HepG2 (cell line): ENCODE measurements around the gene MAPK14. TPM values are rescaled to one million over a fixed set of nuclear protein-coding genes. Genes with fewer than 3 reads are reported as not detected.

Source experiments
- CENPT ChIP-seq: sonication (generic); formaldehyde crosslinking; IDR thresholded peaks from 2 replicates; pipeline ENCODE4 v1.8.0; 2022; ENCODE audit warnings: low read depth, mild to moderate bottlenecking, moderate library complexity, missing genetic modification reagents
- CREB1 ChIP-seq, 2 experiments: fragments of 450-650 bp in 1 of 2; IDR thresholded peaks; 2 replicates each; pipeline ENCODE4 v1.6.1; 2016 to 2017; ENCODE audit warnings: control low read depth in 1 of 2, mild to moderate bottlenecking in 1 of 2, missing compliant biosample characterization in 1 of 2, missing genetic modification characterization in 1 of 2
- GFI1 ChIP-seq: sonication (generic); formaldehyde crosslinking; IDR thresholded peaks from 2 replicates; pipeline ENCODE4 v1.5.0; 2020; ENCODE audit warnings: missing genetic modification reagents, mild to moderate bottlenecking, borderline replicate concordance
- HINFP ChIP-seq: sonication (generic); formaldehyde crosslinking; IDR thresholded peaks from 2 replicates; pipeline ENCODE4 v1.4.0; 2020; ENCODE audit warnings: low read depth, mild to moderate bottlenecking, missing genetic modification reagents
- HNRNPUL1 ChIP-seq: fragments of 200-400 bp; formaldehyde crosslinking; IDR thresholded peaks from 2 replicates; pipeline ENCODE4 v1.6.1; 2017; ENCODE audit warnings: low read depth, mild to moderate bottlenecking, low read length, moderate library complexity
- MEF2D ChIP-seq: sonication (generic); formaldehyde crosslinking; IDR thresholded peaks from 2 replicates; pipeline ENCODE4 v1.5.1; 2020; ENCODE audit warnings: mild to moderate bottlenecking, missing genetic modification reagents
- NONO ChIP-seq, 2 experiments: fragments of 450-650 bp in 1 of 2; sonication (generic) in 1 of 2; formaldehyde crosslinking in 1 of 2; IDR thresholded peaks in 1 of 2; conservative IDR thresholded peaks in 1 of 2; 2 replicates each; pipeline versions ENCODE4 v1.6.1 to v1.8.0; 2017 to 2022; ENCODE audit warnings: mild to moderate bottlenecking in 1 of 2, missing genetic modification reagents in 1 of 2, moderate library complexity in 1 of 2
- REST ChIP-seq, 2 experiments: IDR thresholded peaks; 2 replicates each; pipeline ENCODE4 v1.6.1; 2011 to 2012; ENCODE audit warnings: low read length in 2 of 2, borderline replicate concordance in 1 of 2, low read depth in 1 of 2, mild to moderate bottlenecking in 1 of 2, moderate library complexity in 1 of 2
- RNF2 ChIP-seq: fragments of 450-650 bp; conservative IDR thresholded peaks from 2 replicates; pipeline ENCODE4 v1.6.1; 2016; ENCODE audit warnings: low read depth
- TGIF2 ChIP-seq: IDR thresholded peaks from 2 replicates; pipeline ENCODE4 v1.6.1; 2016; ENCODE audit warnings: control low read depth, missing compliant biosample characterization
- TOPORS ChIP-seq: sonication (generic); formaldehyde crosslinking; IDR thresholded peaks from 2 replicates; pipeline ENCODE4 v1.8.0; 2023; ENCODE audit warnings: mild to moderate bottlenecking, missing genetic modification reagents
- YY1 ChIP-seq: IDR thresholded peaks from 2 replicates; pipeline ENCODE4 v1.6.1; 2011; ENCODE audit warnings: low read length, low read depth, moderate library complexity, mild to moderate bottlenecking; ENCODE audit not compliant: insufficient read depth, insufficient replicate concordance
- ZNF335 ChIP-seq: sonication (generic); formaldehyde crosslinking; IDR thresholded peaks from 2 replicates; pipeline ENCODE4 v1.4.0; 2020; ENCODE audit warnings: missing genetic modification reagents
- ZNF33B ChIP-seq: sonication (generic); formaldehyde crosslinking; IDR thresholded peaks from 2 replicates; pipeline ENCODE4 v1.5.1; 2020; ENCODE audit warnings: mild to moderate bottlenecking, missing genetic modification reagents
- ZNF549 ChIP-seq: sonication (generic); formaldehyde crosslinking; IDR thresholded peaks from 2 replicates; pipeline ENCODE4 v1.5.0; 2020; ENCODE audit warnings: missing genetic modification reagents
- ZNF644 ChIP-seq: IDR thresholded peaks from 2 replicates; pipeline ENCODE4 v1.6.1; 2016; ENCODE audit warnings: low read depth
- polyA plus RNA-seq, 8 experiments: library from polyadenylated mRNA; depleted of rRNA in 3 of 8; stranded (reverse) in 7 of 8; unstranded in 1 of 8; fragments of >200 nt; fragmentation: Illumina TruSeq in 4 of 8; extraction: Trizol in 4 of 8; gene quantifications; 2 replicates each; pipeline versions ENCODE4 v1.2.1 to v1.2.3, GENCODE V29; 2011 to 2016; ENCODE audit warnings: low read depth in 4 of 8, missing spikeins in 1 of 8, mixed read lengths in 1 of 8; ENCODE audit not compliant: insufficient read depth in 1 of 8
- total RNA-seq, 5 experiments: library from RNA; depleted of rRNA; stranded (reverse); fragments of >200 nt; fragmentation: Illumina TruSeq; extraction: Trizol; gene quantifications; 2 replicates each; pipeline ENCODE4 v1.2.3, GENCODE V29; 2016; ENCODE audit warnings: low read depth in 1 of 5
- TF ChIP-seq, protein P1 (sequence below): sonication (generic); formaldehyde crosslinking; IDR thresholded peaks from 2 replicates; pipeline ENCODE4 v1.4.0; 2020; ENCODE audit warnings: missing genetic modification reagents, borderline replicate concordance
- TF ChIP-seq, protein P2 (sequence below): sonication (generic); formaldehyde crosslinking; IDR thresholded peaks from 2 replicates; pipeline ENCODE4 v1.5.0; 2020; ENCODE audit warnings: mild to moderate bottlenecking, missing genetic modification reagents

The MAPK14 gene
- total and polyA plus RNA-seq, 2 of the 13 experiments (the other 11 are each of a cell fraction or from before 2014, with no cell fraction given) = 66.3 to 67.3 TPM

DNA sequence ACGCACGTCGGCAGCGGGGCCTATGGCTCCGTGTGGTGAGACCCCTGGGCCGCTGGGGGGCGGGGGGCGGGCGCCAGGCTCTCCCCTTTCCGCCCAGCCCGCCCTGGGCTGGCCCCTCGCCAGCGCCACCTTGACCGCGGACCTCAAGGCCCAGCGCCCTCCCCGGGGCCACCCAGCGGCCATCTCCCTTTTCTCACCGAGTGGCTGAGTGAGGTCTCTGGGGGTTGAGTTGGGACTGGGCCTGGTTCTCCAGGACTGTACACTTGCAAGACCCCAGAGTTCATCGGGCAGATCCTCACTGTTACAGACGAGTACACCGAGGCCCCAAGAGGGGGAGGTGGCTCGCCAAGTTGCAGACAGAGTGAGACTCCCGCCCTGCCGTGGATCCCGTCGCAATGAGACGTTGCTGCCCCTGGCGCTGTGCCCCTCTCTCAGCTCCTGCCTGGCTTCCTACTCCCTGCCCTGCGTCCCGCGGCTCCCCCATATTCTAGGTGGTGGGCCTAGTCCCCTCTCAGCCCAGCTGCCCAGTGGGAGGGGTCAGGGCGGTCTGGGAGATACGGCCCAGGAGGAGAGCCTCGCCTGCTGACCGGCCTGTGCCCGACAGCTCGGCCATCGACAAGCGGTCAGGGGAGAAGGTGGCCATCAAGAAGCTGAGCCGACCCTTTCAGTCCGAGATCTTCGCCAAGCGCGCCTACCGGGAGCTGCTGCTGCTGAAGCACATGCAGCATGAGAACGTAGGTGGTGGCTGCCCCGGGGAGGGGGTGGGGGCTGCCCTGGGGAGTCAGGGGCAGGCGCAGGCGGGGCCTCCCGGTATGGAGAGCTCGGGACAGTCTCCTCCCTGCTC is 103.3 kb downstream of the MAPK14 start (continued):
- TF ChIP-seq REST (IDR thresholded peaks at IDR 0.05; ENCODE audit: borderline replicate concordance in 1 of 2, low read depth in 1 of 2, low read length in 2 of 2) = 0 out of 4 replicates have a peak, but pooled peaks of 1 of the 2 experiments have one; percentile 18
- TF ChIP-seq YY1 = peak; percentile 85
- no peak; the same call in 1 of the 2 replicates for TF ChIP-seq RNF2
- TF ChIP-seq ZNF33B = peak; percentile 92; the same call in 1 of the 2 replicates
- TF ChIP-seq CREB1 (IDR thresholded peaks at IDR 0.05) = no peak
- TF ChIP-seq CREB1 (CRISPR knock-in tag; IDR thresholded peaks at IDR 0.05) = no peak
- no peak for TF ChIP-seq NONO (IDR thresholded peaks at IDR 0.05)
- no peak for TF ChIP-seq NONO (CRISPR knock-in tag; conservative IDR thresholded peaks at IDR 0.05)
- TF ChIP-seq, protein P1, sequence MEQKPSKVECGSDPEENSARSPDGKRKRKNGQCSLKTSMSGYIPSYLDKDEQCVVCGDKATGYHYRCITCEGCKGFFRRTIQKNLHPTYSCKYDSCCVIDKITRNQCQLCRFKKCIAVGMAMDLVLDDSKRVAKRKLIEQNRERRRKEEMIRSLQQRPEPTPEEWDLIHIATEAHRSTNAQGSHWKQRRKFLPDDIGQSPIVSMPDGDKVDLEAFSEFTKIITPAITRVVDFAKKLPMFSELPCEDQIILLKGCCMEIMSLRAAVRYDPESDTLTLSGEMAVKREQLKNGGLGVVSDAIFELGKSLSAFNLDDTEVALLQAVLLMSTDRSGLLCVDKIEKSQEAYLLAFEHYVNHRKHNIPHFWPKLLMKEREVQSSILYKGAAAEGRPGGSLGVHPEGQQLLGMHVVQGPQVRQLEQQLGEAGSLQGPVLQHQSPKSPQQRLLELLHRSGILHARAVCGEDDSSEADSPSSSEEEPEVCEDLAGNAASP (CRISPR knock-in tag) = no peak
- TF ChIP-seq MEF2D (CRISPR knock-in tag) = peak; percentile 88
- TF ChIP-seq TOPORS (CRISPR knock-in tag) = peak; percentile 97
- TF ChIP-seq HNRNPUL1 = no peak
- peak; percentile 35; the same call in 1 of the 2 replicates for TF ChIP-seq GFI1 (CRISPR knock-in tag)
- peak; percentile 97 for TF ChIP-seq HINFP (CRISPR knock-in tag)
- no peak for TF ChIP-seq ZNF549 (CRISPR knock-in tag)
- TF ChIP-seq CENPT (CRISPR knock-in tag) = 0 out of 2 replicates have a peak, but pooled peaks have one; percentile 31
- 0 out of 2 replicates have a peak, but pooled peaks have one; percentile 57 for TF ChIP-seq TGIF2 (CRISPR knock-in tag)
- TF ChIP-seq ZNF335 (CRISPR knock-in tag) = no peak
- TF ChIP-seq ZNF644 (CRISPR knock-in tag) = peak; percentile 67; the same call in 1 of the 2 replicates
- TF ChIP-seq, protein P2, sequence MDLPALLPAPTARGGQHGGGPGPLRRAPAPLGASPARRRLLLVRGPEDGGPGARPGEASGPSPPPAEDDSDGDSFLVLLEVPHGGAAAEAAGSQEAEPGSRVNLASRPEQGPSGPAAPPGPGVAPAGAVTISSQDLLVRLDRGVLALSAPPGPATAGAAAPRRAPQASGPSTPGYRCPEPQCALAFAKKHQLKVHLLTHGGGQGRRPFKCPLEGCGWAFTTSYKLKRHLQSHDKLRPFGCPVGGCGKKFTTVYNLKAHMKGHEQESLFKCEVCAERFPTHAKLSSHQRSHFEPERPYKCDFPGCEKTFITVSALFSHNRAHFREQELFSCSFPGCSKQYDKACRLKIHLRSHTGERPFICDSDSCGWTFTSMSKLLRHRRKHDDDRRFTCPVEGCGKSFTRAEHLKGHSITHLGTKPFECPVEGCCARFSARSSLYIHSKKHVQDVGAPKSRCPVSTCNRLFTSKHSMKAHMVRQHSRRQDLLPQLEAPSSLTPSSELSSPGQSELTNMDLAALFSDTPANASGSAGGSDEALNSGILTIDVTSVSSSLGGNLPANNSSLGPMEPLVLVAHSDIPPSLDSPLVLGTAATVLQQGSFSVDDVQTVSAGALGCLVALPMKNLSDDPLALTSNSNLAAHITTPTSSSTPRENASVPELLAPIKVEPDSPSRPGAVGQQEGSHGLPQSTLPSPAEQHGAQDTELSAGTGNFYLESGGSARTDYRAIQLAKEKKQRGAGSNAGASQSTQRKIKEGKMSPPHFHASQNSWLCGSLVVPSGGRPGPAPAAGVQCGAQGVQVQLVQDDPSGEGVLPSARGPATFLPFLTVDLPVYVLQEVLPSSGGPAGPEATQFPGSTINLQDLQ (CRISPR knock-in tag) = peak; percentile 4; the same call in 1 of the 2 replicates
